Neural progenitor cell (in vitro differentiated cells): ENCODE results near the gene FOXN3. TPM values are rescaled to one million over a fixed set of nuclear protein-coding genes. Genes with fewer than 3 reads are reported as not detected.

Experiments
- DNase-seq: peaks from one replicate; pipeline ENCODE4 v3.0.0-alpha.2; 2016; ENCODE audit warnings: low spot score
- H2AFZ ChIP-seq: fragments of 200-600 bp; sonication (generic); replicated peaks from 2 replicates; pipeline ENCODE4 v1.6.1; 2016; ENCODE audit warnings: antibody characterized with exemption
- H3F3A ChIP-seq: fragments of 200-600 bp; sonication (generic); 2 replicates; pipeline ENCODE4 v1.6.1; 2016; ENCODE audit warnings: antibody characterized with exemption, low read depth
- H3K27ac ChIP-seq: fragments of 200-600 bp; sonication (generic); 2 replicates; pipeline ENCODE4 v1.5.1; 2016; ENCODE audit warnings: mild to moderate bottlenecking
- H3K27me3 ChIP-seq: fragments of 200-600 bp; sonication (generic); 2 replicates; pipeline ENCODE4 v1.6.1; 2016; ENCODE audit warnings: mild to moderate bottlenecking, moderate library complexity
- H3K36me3 ChIP-seq: fragments of 200-600 bp; sonication (generic); 2 replicates; pipeline ENCODE4 v1.5.1; 2016
- H3K4me1 ChIP-seq: fragments of 200-600 bp; sonication (generic); 2 replicates; pipeline ENCODE4 v1.6.1; 2016; ENCODE audit warnings: mixed run types
- H3K4me2 ChIP-seq: fragments of 200-600 bp; sonication (generic); 2 replicates; pipeline ENCODE4 v1.6.1; 2016
- H3K4me3 ChIP-seq: fragments of 200-600 bp; sonication (generic); 2 replicates; pipeline ENCODE4 v1.5.1; 2016
- H3K79me2 ChIP-seq: fragments of 200-600 bp; sonication (generic); 2 replicates; pipeline ENCODE4 v1.6.1; 2016; ENCODE audit warnings: low read depth
- H3K9ac ChIP-seq: fragments of 200-600 bp; sonication (generic); 2 replicates; pipeline ENCODE4 v1.6.1; 2016
- H3K9me3 ChIP-seq: fragments of 200-600 bp; sonication (generic); 2 replicates; pipeline ENCODE4 v1.5.1; 2016; ENCODE audit warnings: low read depth
- H4K20me1 ChIP-seq: fragments of 200-600 bp; sonication (generic); 2 replicates; pipeline ENCODE4 v1.6.1; 2016; ENCODE audit warnings: low read depth
- H3K27ac Mint-ChIP-seq: 3 replicates; pipeline ENCODE4 v1.8.0; 2021; ENCODE audit warnings: mixed read lengths
- H3K27me3 Mint-ChIP-seq: 2 replicates; pipeline ENCODE4 v1.8.0; 2022; ENCODE audit warnings: low read depth, mild to moderate bottlenecking, inconsistent platforms, moderate library complexity, mixed read lengths; ENCODE audit not compliant: insufficient read depth
- H3K36me3 Mint-ChIP-seq: 3 replicates; pipeline ENCODE4 v1.8.0; 2021; ENCODE audit warnings: mixed read lengths
- H3K4me1 Mint-ChIP-seq: 3 replicates; pipeline ENCODE4 v1.8.0; 2021; ENCODE audit warnings: mixed read lengths
- H3K4me3 Mint-ChIP-seq: 3 replicates; pipeline ENCODE4 v1.8.0; 2021; ENCODE audit warnings: mild to moderate bottlenecking, moderate library complexity, mixed read lengths
- H3K9me3 Mint-ChIP-seq: 3 replicates; pipeline ENCODE4 v1.8.0; 2020; ENCODE audit warnings: mixed read lengths
- CTCF ChIP-seq: fragments of 200-600 bp; sonication (generic); IDR thresholded peaks from 2 replicates; pipeline ENCODE4 v1.5.1; 2017; ENCODE audit warnings: antibody characterized with exemption, mild to moderate bottlenecking
- EZH2 ChIP-seq: fragments of 200-600 bp; sonication (generic); IDR thresholded peaks from 2 replicates; pipeline ENCODE4 v1.6.1; 2017; ENCODE audit warnings: antibody characterized with exemption, mild to moderate bottlenecking, moderate library complexity
- EZH2phosphoT487 ChIP-seq: fragments of 200-600 bp; sonication (generic); IDR thresholded peaks from 2 replicates; pipeline ENCODE4 v1.6.1; 2017; ENCODE audit warnings: antibody characterized with exemption
- total RNA-seq: library from RNA; depleted of rRNA; stranded (reverse); fragments of >200 nt; gene quantifications from 2 replicates; pipeline ENCODE4 v1.2.3, GENCODE V29; 2015; ENCODE audit warnings: low replicate concordance

The FOXN3 gene
- total RNA-seq, 1 donor from 2014 or later = 39.5 TPM

- Mint-ChIP-seq H3K9me3 (peaks cover 3% of the 10 kb centered on the region), H3K36me3 (peaks cover 7% of the 10 kb centered on the region), H3K4me1 (peaks cover 2% of the 10 kb centered on the region), H3K27me3 (peaks cover 2% of the 10 kb centered on the region), H3K27ac (peak overlapping the region; percentile 67), H3K4me3 (no peak overlapping the region)
- H3K27ac ChIP-seq = no peak overlapping the region
- H3K9me3 ChIP-seq = no peaks in the 10 kb centered on the region
- no peaks in the 10 kb centered on the region for H3K36me3 ChIP-seq
- peaks cover 37% of the 10 kb centered on the region for H4K20me1 ChIP-seq
- H3K27me3 ChIP-seq = no peaks in the 10 kb centered on the region
- peaks cover 4% of the 10 kb centered on the region for H3K4me1 ChIP-seq
- H3K4me3 ChIP-seq = no peak overlapping the region
- DNase-seq = no peak
- H3K9ac ChIP-seq = no peak overlapping the region
- peaks cover 44% of the 10 kb centered on the region for H3K79me2 ChIP-seq
- H2AFZ ChIP-seq = no peak overlapping the region
- H3K4me2 ChIP-seq = no peak overlapping the region
- no peaks in the 10 kb centered on the region for H3F3A ChIP-seq
- TF ChIP-seq CTCF (no peak), EZH2 (no peak), EZH2phosphoT487 (no peak)
These were observed 155.0 kb downstream of the FOXN3 start for GRCh38 chr14:89262041-89262440.

DNA sequence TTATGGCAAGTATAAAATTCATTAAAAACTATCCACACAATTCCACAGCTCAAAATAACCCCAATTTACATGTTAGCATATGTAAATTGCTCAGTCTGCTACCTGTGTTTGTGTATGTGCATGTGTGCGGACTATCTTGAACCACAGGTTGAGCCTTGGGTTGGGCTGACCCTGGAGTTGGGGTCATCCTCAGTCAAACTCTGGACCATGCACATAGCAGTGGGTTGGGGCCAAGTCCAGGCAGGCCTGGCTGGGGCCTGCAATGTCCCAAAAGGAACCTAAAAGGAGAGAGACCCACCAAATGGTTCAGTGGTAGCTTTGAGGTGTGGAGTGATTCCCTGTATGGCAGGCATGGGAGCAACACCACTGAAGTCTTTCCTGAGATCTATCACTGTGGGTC, 156.1 kb downstream of the FOXN3 start:
- Mint-ChIP-seq H3K27me3 (peaks cover 2% of the 10 kb centered on the region), H3K9me3 (peaks cover 3% of the 10 kb centered on the region), H3K4me1 (peaks cover 2% of the 10 kb centered on the region), H3K4me3 (no peak overlapping the region), H3K36me3 (peaks cover 9% of the 10 kb centered on the region), H3K27ac (no peak overlapping the region)
- DNase-seq = no peak
- Histone ChIP-seq H3K9ac (no peak overlapping the region), H3K27ac (no peak overlapping the region), H3K36me3 (no peaks in the 10 kb centered on the region), H4K20me1 (peaks cover 26% of the 10 kb centered on the region), H3F3A (no peaks in the 10 kb centered on the region), H3K4me1 (no peaks in the 10 kb centered on the region), H3K4me3 (no peak overlapping the region), H3K9me3 (no peaks in the 10 kb centered on the region), H2AFZ (no peak overlapping the region), H3K4me2 (no peak overlapping the region), H3K27me3 (no peaks in the 10 kb centered on the region), H3K79me2 (peaks cover 42% of the 10 kb centered on the region)
- no peak for TF ChIP-seq EZH2phosphoT487
- no peak for TF ChIP-seq CTCF
- TF ChIP-seq EZH2 = no peak

DNA sequence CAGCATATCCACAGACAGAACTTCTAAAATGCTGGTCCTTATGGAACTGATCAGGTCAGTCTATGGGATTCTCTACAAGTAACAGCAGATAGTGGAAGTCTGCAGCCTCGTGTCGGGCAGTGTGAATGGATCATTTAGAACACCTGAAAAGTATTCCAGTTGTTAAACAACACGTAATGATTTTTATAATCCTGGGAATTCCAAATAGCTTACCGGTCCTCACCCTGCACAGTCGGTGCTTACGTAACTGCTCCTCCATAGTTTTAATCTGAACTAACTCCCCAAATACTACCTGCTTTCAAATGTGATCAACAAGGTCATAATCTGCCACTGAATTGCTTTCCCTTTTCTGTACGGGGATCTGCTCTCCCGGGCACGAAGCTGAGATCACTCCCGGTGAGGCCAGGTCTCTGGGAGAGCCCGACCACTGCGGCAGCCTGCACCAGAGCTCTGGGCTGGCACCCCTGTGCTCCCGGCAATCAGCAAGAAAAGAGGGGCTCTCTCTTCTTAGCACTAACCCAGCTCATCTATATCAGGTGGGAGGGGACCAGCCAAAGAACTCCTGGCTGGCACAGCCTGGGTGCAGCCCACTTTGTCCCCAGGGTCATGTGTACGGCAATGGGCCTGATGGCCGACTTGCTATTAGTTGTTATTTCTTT, 157.0 kb downstream of the FOXN3 start:
- H2AFZ ChIP-seq = no peak overlapping the region
- no peak overlapping the region for H3K9ac ChIP-seq
- H3K27me3 ChIP-seq = no peaks in the 10 kb centered on the region
- Mint-ChIP-seq H3K4me3 (no peak overlapping the region), H3K27me3 (peaks cover 5% of the 10 kb centered on the region), H3K4me1 (peaks cover 2% of the 10 kb centered on the region), H3K27ac (no peak overlapping the region), H3K9me3 (peaks cover 3% of the 10 kb centered on the region), H3K36me3 (peaks cover 6% of the 10 kb centered on the region)
- peaks cover 42% of the 10 kb centered on the region for H3K79me2 ChIP-seq
- no peak overlapping the region for H3K4me3 ChIP-seq
- DNase-seq = no peak
- no peaks in the 10 kb centered on the region for H3F3A ChIP-seq
- TF ChIP-seq CTCF = no peak
- TF ChIP-seq EZH2 = no peak
- no peak for TF ChIP-seq EZH2phosphoT487
- H3K9me3 ChIP-seq = no peaks in the 10 kb centered on the region
- no peaks in the 10 kb centered on the region for H3K4me1 ChIP-seq
- H3K27ac ChIP-seq = no peak overlapping the region
- no peak overlapping the region for H3K4me2 ChIP-seq
- no peaks in the 10 kb centered on the region for H3K36me3 ChIP-seq
- peaks cover 21% of the 10 kb centered on the region for H4K20me1 ChIP-seq
